Measurements from ENCODE around the gene MICAL3. TPM values are rescaled to one million over a fixed set of nuclear protein-coding genes. Genes with fewer than 3 reads are reported as not detected.

MICAL3 gene
- total and polyA plus RNA-seq, 9 donors, result 17.5 to 106 (median 81.3) TPM

DNA sequence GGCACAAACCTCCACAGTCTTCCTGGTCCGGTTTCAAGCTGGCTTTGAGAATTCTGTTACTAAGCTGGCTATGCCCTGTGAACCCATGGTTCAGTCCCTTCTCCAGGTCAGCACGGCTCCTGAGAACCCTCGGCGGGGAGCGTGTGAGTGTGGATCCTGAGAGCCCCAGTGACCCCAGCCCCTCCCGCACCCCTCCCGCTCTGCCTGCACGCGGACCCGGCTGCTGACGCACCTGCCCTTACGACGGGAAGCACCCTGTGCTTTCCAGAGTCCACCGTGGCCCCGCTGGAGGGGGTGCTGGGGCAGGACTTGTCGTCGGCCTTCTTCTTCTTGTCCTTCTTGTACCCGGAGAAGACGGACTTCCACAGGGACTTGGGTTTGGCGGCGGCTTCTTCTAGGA, 207.3 kb downstream of the MICAL3 start:
- Histone ChIP-seq H3K27me3 (no peaks in the 10 kb centered on the region), H3K4me1 (ENCODE audit: insufficient read depth) (no peaks in the 10 kb centered on the region), H3K27ac (no peak overlapping the region), H3K36me3 (no peaks in the 10 kb centered on the region), H3K4me3 (no peak overlapping the region), H3K9me3 (no peaks in the 10 kb centered on the region)
- TF ChIP-seq EP300 (IDR thresholded peaks at IDR 0.05) (no peak), POLR2A (IDR thresholded peaks at IDR 0.05) (no peak)
- TF ChIP-seq, protein P1, sequence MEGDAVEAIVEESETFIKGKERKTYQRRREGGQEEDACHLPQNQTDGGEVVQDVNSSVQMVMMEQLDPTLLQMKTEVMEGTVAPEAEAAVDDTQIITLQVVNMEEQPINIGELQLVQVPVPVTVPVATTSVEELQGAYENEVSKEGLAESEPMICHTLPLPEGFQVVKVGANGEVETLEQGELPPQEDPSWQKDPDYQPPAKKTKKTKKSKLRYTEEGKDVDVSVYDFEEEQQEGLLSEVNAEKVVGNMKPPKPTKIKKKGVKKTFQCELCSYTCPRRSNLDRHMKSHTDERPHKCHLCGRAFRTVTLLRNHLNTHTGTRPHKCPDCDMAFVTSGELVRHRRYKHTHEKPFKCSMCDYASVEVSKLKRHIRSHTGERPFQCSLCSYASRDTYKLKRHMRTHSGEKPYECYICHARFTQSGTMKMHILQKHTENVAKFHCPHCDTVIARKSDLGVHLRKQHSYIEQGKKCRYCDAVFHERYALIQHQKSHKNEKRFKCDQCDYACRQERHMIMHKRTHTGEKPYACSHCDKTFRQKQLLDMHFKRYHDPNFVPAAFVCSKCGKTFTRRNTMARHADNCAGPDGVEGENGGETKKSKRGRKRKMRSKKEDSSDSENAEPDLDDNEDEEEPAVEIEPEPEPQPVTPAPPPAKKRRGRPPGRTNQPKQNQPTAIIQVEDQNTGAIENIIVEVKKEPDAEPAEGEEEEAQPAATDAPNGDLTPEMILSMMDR (IDR thresholded peaks at IDR 0.05), result no peak
- intact Hi-C loops (cut with DNase I), result no loop called here
- 90 to 94% (median 90%) methylated on average over 21 of the region's 21 CpGs for WGBS, 3 donors
- no peak for DNase-seq

DNA sequence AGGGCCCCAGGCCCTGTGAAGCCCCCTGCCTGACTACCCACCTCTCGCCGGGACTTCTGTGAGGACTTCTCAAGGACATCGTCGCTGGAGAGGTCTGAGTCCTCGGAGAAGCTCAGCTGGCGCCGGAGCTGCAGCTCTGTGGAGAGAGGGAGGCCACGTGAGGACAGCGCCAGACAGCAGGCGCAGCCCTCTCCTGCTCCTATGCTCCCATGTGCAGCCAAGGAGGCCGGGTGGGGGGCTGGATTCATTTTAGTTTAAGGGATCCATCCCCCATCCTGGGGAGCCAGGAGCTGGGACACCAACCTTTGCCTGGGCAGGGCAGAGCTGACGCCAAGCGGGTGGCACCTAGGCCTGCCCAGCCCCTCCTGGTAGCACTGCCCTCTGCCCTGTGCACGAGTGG, 207.7 kb downstream of the MICAL3 start:
- 82 to 92% (median 90%) methylated on average over 11 to 14 of the region's 14 CpGs for WGBS, 3 donors
- Histone ChIP-seq H3K4me1 (ENCODE audit: insufficient read depth) (no peaks in the 10 kb centered on the region), H3K4me3 (no peak overlapping the region), H3K27me3 (no peaks in the 10 kb centered on the region), H3K36me3 (no peaks in the 10 kb centered on the region), H3K9me3 (no peaks in the 10 kb centered on the region), H3K27ac (no peak overlapping the region)
- TF ChIP-seq, protein P1 (IDR thresholded peaks at IDR 0.05), result no peak
- TF ChIP-seq POLR2A (IDR thresholded peaks at IDR 0.05), result no peak
- no peak for TF ChIP-seq EP300 (IDR thresholded peaks at IDR 0.05)
- DNase-seq, result no peak
- intact Hi-C loops (cut with DNase I), result no loop called here

DNA sequence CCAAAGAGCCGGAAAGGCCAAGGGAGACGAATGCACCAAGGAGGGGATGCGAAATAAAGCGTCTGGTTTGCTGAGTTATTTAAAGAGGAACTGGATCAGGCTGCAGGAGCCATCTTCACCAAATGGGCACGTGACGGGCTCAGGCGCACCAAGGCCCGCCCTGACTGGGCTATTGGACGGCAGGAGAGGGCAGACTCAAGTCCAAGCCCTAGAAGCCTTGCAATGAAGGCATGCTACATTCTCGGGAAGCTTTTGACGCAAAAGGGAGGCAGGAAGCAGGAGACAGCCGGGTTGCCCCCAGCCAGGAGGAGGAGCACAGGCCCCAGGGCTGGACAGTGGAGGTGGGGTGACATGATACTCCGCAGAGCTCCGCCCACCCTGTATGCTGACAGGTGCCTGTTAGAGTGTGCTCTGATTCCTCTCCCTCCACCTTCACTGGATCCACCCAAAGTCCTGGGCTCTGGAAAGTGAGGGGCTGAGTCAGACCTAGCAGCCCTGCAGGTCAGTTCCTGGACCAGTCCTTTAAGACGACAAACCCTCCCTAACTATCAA, 208.6 kb downstream of the MICAL3 start:
- Histone ChIP-seq H3K27me3 (no peaks in the 10 kb centered on the region), H3K27ac (no peak overlapping the region), H3K9me3 (no peaks in the 10 kb centered on the region), H3K36me3 (no peaks in the 10 kb centered on the region), H3K4me1 (ENCODE audit: insufficient read depth) (no peaks in the 10 kb centered on the region), H3K4me3 (no peak overlapping the region)
- no peak for DNase-seq
- TF ChIP-seq POLR2A (IDR thresholded peaks at IDR 0.05) (no peak), EP300 (IDR thresholded peaks at IDR 0.05) (no peak)
- TF ChIP-seq, protein P1 (IDR thresholded peaks at IDR 0.05), result no peak
- intact Hi-C loops (cut with DNase I), result no loop called here
- WGBS, 3 donors, result 89 to 90% (median 89%) methylated on average over 15 of the region's 15 CpGs

DNA sequence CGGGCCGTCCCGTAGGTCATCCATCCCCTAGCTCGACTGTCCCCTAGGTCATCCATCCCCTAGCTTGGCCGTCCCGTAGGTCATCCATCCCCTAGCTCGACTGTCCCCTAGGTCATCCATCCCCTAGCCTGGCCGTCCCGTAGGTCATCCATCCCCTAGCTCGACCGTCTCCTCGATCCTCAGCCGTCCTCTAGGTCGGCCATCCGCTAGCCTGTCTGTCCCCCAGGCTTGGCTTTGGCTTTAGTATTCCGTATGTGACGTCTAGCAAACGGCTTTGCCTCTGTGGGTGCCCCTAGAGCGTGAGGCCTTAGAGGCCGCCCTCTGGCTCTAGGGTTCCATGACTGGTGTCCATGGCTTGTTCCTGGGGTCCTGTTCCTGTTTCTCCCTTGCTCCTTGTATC, 209.5 kb downstream of the MICAL3 start:
- no peak for DNase-seq
- no peaks in the 10 kb centered on the region for H3K4me1 ChIP-seq (ENCODE audit: insufficient read depth)
- TF ChIP-seq POLR2A (IDR thresholded peaks at IDR 0.05), result no peak
- H3K27ac ChIP-seq, result no peak overlapping the region
- 91 to 94% (median 91%) methylated on average over 20 of the region's 20 CpGs for WGBS, 3 donors
- intact Hi-C loops (cut with DNase I), result no loop called here
- no peaks in the 10 kb centered on the region for H3K27me3 ChIP-seq
- no peaks in the 10 kb centered on the region for H3K36me3 ChIP-seq
- no peak overlapping the region for H3K4me3 ChIP-seq
- H3K9me3 ChIP-seq, result no peaks in the 10 kb centered on the region

DNA sequence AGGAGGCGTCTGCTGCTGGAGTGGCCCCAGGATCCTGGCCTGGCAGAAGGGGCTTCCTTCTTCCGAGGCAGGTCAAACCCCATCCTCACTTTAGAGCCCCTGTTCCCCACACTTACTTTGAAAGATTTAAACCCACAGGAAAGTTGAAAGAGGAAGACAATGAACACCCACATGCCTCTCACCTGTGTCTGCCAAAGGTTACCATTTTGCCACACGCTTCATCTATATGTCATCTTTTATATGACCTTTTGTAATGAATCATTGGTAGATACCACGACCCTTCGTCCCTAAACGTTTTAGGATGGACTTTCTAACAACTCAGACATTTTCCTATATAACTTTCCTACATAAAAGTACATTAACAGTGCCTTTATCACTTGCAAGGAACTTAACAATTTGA, 210.3 kb downstream of the MICAL3 start:
- Histone ChIP-seq H3K36me3 (no peaks in the 10 kb centered on the region), H3K9me3 (no peaks in the 10 kb centered on the region), H3K27ac (no peak overlapping the region), H3K4me1 (ENCODE audit: insufficient read depth) (no peaks in the 10 kb centered on the region), H3K4me3 (no peak overlapping the region), H3K27me3 (no peaks in the 10 kb centered on the region)
- DNase-seq, result no peak
- no peak for TF ChIP-seq POLR2A (IDR thresholded peaks at IDR 0.05)
- TF ChIP-seq, protein P1 (IDR thresholded peaks at IDR 0.05), result no peak
- TF ChIP-seq EP300 (IDR thresholded peaks at IDR 0.05), result no peak
- whole genome bisulfite sequencing, 3 donors, result 82 to 86% (median 84%) methylated on average over 6 of the region's 6 CpGs
- intact Hi-C loops (cut with DNase I), result no loop called here
